Loucy (cell line): Measurements from ENCODE around the gene OR2T2.

Source experiments
- CTCF ChIP-seq: fragments of 200-600 bp; sonication (generic); conservative IDR thresholded peaks from 2 replicates; pipeline ENCODE4 v1.5.1; 2014; ENCODE audit warnings: mild to moderate bottlenecking, antibody characterized with exemption, low read length
- EZH2phosphoT487 ChIP-seq: fragments of 200-600 bp; IDR thresholded peaks from 2 replicates; pipeline ENCODE4 v1.6.1; 2018; ENCODE audit warnings: antibody characterized with exemption, mild to moderate bottlenecking, moderate library complexity, borderline replicate concordance

- TF ChIP-seq CTCF = no peak
- no peak for TF ChIP-seq EZH2phosphoT487
Observed at GRCh38 chr1:248421384-248421783, 24.1 kb upstream of the OR2T2 start.
